HepG2 (cell line): Measurements from ENCODE around the gene MPG. TPM values are rescaled to one million over a fixed set of nuclear protein-coding genes. Genes with fewer than 3 reads are reported as not detected.
A peak's percentile ranks its signal among the peaks of the same experiment; 100 is the strongest.

Experiments
- AGO2 ChIP-seq: fragments of 200-400 bp; formaldehyde crosslinking; optimal IDR thresholded peaks from 2 replicates; pipeline ENCODE3; 2017; ENCODE audit warnings: mild to moderate bottlenecking, low read depth, low read length, moderate library complexity
- ATF1 ChIP-seq: IDR thresholded peaks from 2 replicates; pipeline ENCODE4 v1.6.1; 2016; ENCODE audit warnings: mild to moderate bottlenecking, control low read depth
- ATF7 ChIP-seq, 2 experiments: fragments of 450-650 bp in 1 of 2; sonication (generic) in 1 of 2; formaldehyde crosslinking in 1 of 2; IDR thresholded peaks; 2 replicates each; pipeline versions ENCODE4 v1.4.0 to v1.6.1; 2016 to 2020; ENCODE audit warnings: antibody characterized with exemption in 1 of 2, mild to moderate bottlenecking in 1 of 2, missing genetic modification reagents in 1 of 2
- FOXA1 ChIP-seq, 2 experiments: fragments of 450-650 bp in 1 of 2; sonication (generic) in 1 of 2; formaldehyde crosslinking in 1 of 2; IDR thresholded peaks; 2 replicates each; pipeline versions ENCODE4 v1.4.0 to v1.6.1; 2016 to 2020; ENCODE audit warnings: missing genetic modification reagents in 1 of 2
- HIC2 ChIP-seq: sonication (generic); formaldehyde crosslinking; IDR thresholded peaks from 2 replicates; pipeline ENCODE4 v1.9.0; 2022; ENCODE audit warnings: low read depth, missing genetic modification reagents
- HMG20B ChIP-seq: conservative IDR thresholded peaks from 2 replicates; pipeline ENCODE4 v1.6.1; 2016; ENCODE audit warnings: missing genetic modification reagents, missing compliant biosample characterization
- JUNB ChIP-seq: sonication (generic); formaldehyde crosslinking; IDR thresholded peaks from 2 replicates; pipeline ENCODE4 v1.8.0; 2022; ENCODE audit warnings: missing genetic modification reagents, mild to moderate bottlenecking, borderline replicate concordance
- MXD4 ChIP-seq: IDR thresholded peaks from 2 replicates; pipeline ENCODE4 v1.6.1; 2016; ENCODE audit warnings: mild to moderate bottlenecking, missing biosample characterization, missing genetic modification reagents
- ZFP36 ChIP-seq: fragments of 150-350 bp; IDR thresholded peaks from 2 replicates; pipeline ENCODE4 v1.6.1; 2018; ENCODE audit warnings: borderline replicate concordance, low read length, low read depth; ENCODE audit not compliant: partially characterized antibody
- ZNF260 ChIP-seq: sonication (generic); formaldehyde crosslinking; IDR thresholded peaks from 2 replicates; pipeline ENCODE4 v1.4.0; 2020; ENCODE audit warnings: missing genetic modification reagents, low read depth, mild to moderate bottlenecking, borderline replicate concordance
- ZNF343 ChIP-seq: sonication (generic); formaldehyde crosslinking; IDR thresholded peaks from 2 replicates; pipeline ENCODE4 v1.4.0; 2020; ENCODE audit warnings: mild to moderate bottlenecking, missing genetic modification reagents
- ZNF350 ChIP-seq: sonication (generic); formaldehyde crosslinking; IDR thresholded peaks from 2 replicates; pipeline ENCODE4 v1.4.0; 2020; ENCODE audit warnings: mild to moderate bottlenecking, low read depth, missing genetic modification reagents, borderline replicate concordance
- ZNF382 ChIP-seq: sonication (generic); formaldehyde crosslinking; IDR thresholded peaks from 2 replicates; pipeline ENCODE4 v1.5.0; 2020; ENCODE audit warnings: missing genetic modification reagents, mild to moderate bottlenecking, borderline replicate concordance
- ZNF557 ChIP-seq: sonication (generic); formaldehyde crosslinking; IDR thresholded peaks from 2 replicates; pipeline ENCODE4 v1.4.0; 2020; ENCODE audit warnings: missing genetic modification reagents
- ZNF567 ChIP-seq: sonication (generic); formaldehyde crosslinking; IDR thresholded peaks from 2 replicates; pipeline ENCODE4 v1.8.1; 2023; ENCODE audit warnings: mild to moderate bottlenecking, missing genetic modification reagents, borderline replicate concordance
- polyA plus RNA-seq, 8 experiments: library from polyadenylated mRNA; depleted of rRNA in 3 of 8; stranded (reverse) in 7 of 8; unstranded in 1 of 8; fragments of >200 nt; fragmentation: Illumina TruSeq in 4 of 8; extraction: Trizol in 4 of 8; gene quantifications; 2 replicates each; pipeline versions ENCODE4 v1.2.1 to v1.2.3, GENCODE V29; 2011 to 2016; ENCODE audit warnings: low read depth in 4 of 8, missing spikeins in 1 of 8, mixed read lengths in 1 of 8; ENCODE audit not compliant: insufficient read depth in 1 of 8
- total RNA-seq, 5 experiments: library from RNA; depleted of rRNA; stranded (reverse); fragments of >200 nt; fragmentation: Illumina TruSeq; extraction: Trizol; gene quantifications; 2 replicates each; pipeline ENCODE4 v1.2.3, GENCODE V29; 2016; ENCODE audit warnings: low read depth in 1 of 5
- TF ChIP-seq, protein P1 (sequence below), 2 experiments: fragments of 450-650 bp in 1 of 2; sonication (generic) in 1 of 2; formaldehyde crosslinking in 1 of 2; IDR thresholded peaks; 2 replicates each; pipeline versions ENCODE4 v1.6.1 to v1.8.0; 2016 to 2022; ENCODE audit warnings: antibody characterized with exemption in 1 of 2, mild to moderate bottlenecking in 1 of 2, missing genetic modification reagents in 1 of 2
- TF ChIP-seq, protein P2 (sequence below): sonication (generic); formaldehyde crosslinking; IDR thresholded peaks from 2 replicates; pipeline ENCODE4 v1.4.0; 2020; ENCODE audit warnings: missing genetic modification reagents, mild to moderate bottlenecking, borderline replicate concordance

Gene MPG
- total and polyA plus RNA-seq, 2 of the 13 experiments (the other 11 are each of a cell fraction or from before 2014, with no cell fraction given): 59.1 to 62.5 TPM

- TF ChIP-seq, protein P1, sequence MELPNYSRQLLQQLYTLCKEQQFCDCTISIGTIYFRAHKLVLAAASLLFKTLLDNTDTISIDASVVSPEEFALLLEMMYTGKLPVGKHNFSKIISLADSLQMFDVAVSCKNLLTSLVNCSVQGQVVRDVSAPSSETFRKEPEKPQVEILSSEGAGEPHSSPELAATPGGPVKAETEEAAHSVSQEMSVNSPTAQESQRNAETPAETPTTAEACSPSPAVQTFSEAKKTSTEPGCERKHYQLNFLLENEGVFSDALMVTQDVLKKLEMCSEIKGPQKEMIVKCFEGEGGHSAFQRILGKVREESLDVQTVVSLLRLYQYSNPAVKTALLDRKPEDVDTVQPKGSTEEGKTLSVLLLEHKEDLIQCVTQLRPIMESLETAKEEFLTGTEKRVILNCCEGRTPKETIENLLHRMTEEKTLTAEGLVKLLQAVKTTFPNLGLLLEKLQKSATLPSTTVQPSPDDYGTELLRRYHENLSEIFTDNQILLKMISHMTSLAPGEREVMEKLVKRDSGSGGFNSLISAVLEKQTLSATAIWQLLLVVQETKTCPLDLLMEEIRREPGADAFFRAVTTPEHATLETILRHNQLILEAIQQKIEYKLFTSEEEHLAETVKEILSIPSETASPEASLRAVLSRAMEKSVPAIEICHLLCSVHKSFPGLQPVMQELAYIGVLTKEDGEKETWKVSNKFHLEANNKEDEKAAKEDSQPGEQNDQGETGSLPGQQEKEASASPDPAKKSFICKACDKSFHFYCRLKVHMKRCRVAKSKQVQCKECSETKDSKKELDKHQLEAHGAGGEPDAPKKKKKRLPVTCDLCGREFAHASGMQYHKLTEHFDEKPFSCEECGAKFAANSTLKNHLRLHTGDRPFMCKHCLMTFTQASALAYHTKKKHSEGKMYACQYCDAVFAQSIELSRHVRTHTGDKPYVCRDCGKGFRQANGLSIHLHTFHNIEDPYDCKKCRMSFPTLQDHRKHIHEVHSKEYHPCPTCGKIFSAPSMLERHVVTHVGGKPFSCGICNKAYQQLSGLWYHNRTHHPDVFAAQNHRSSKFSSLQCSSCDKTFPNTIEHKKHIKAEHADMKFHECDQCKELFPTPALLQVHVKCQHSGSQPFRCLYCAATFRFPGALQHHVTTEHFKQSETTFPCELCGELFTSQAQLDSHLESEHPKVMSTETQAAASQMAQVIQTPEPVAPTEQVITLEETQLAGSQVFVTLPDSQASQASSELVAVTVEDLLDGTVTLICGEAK (IDR thresholded peaks at IDR 0.05): no peak
- TF ChIP-seq, protein P1 (CRISPR knock-in tag; IDR thresholded peaks at IDR 0.05): no peak
- TF ChIP-seq, protein P2, sequence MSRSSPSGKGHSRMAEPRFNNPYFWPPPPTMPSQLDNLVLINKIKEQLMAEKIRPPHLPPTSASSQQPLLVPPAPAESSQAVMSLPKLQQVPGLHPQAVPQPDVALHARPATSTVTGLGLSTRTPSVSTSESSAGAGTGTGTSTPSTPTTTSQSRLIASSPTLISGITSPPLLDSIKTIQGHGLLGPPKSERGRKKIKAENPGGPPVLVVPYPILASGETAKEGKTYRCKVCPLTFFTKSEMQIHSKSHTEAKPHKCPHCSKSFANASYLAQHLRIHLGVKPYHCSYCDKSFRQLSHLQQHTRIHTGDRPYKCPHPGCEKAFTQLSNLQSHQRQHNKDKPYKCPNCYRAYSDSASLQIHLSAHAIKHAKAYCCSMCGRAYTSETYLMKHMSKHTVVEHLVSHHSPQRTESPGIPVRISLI (CRISPR knock-in tag): no peak; the same call in 1 of the 2 replicates
- TF ChIP-seq AGO2: peak; percentile 55
- peak; percentile 41; the same call in 1 of the 2 replicates for TF ChIP-seq ZNF350 (CRISPR knock-in tag)
- no peak for TF ChIP-seq JUNB (CRISPR knock-in tag)
- no peak for TF ChIP-seq ZNF557 (CRISPR knock-in tag)
- TF ChIP-seq ZNF343 (CRISPR knock-in tag): peak; percentile 36; the same call in 1 of the 2 replicates
- no peak for TF ChIP-seq ZNF260
- no peak for TF ChIP-seq ZNF567 (CRISPR knock-in tag)
- TF ChIP-seq ZFP36: no peak
- TF ChIP-seq ATF7 (IDR thresholded peaks at IDR 0.05): no peak
- TF ChIP-seq ATF7 (CRISPR knock-in tag; IDR thresholded peaks at IDR 0.05): no peak
- 0 out of 2 replicates have a peak, but pooled peaks have one; percentile 36 for TF ChIP-seq HMG20B
- TF ChIP-seq FOXA1 (IDR thresholded peaks at IDR 0.05): no peak
- peak; percentile 42; the same call in 1 of the 2 replicates for TF ChIP-seq FOXA1 (CRISPR knock-in tag; IDR thresholded peaks at IDR 0.05)
- no peak for TF ChIP-seq ATF1 (CRISPR knock-in tag)
- 0 out of 2 replicates have a peak, but pooled peaks have one; percentile 43 for TF ChIP-seq MXD4 (CRISPR knock-in tag)
- TF ChIP-seq HIC2 (CRISPR knock-in tag): no peak; the same call in 1 of the 2 replicates
- TF ChIP-seq ZNF382 (CRISPR knock-in tag): no peak
Observed at GRCh38 chr16:96935-97381, 18.9 kb downstream of the MPG start (continued).
